SK-N-MC (cell line): ENCODE measurements around the gene PHF14.

Experiments
- EZH2 ChIP-seq: fragments of 200-600 bp; sonication (generic); IDR thresholded peaks from one replicate; pipeline ENCODE4 v1.6.1; 2017; ENCODE audit warnings: antibody characterized with exemption
- POLR2AphosphoS5 ChIP-seq: IDR thresholded peaks from 2 replicates; pipeline ENCODE4 v1.6.1; 2012; ENCODE audit warnings: mild to moderate bottlenecking, low read depth, low read length, borderline replicate concordance

- TF ChIP-seq POLR2AphosphoS5: no peak
- no peak for TF ChIP-seq EZH2
Measured at GRCh38 chr7:11082552-11083213, 109.0 kb downstream of the PHF14 start.
